DMS53 treated with DMSO at 0.1 percent for 48 hours (cell line): ENCODE data around the gene LDB2.

Source experiments
- DNase-seq: peaks from one replicate; lab custom pipeline; 2025; ENCODE audit not compliant: unreplicated experiment; lab: John Stamatoyannopoulos, UW

Gene LDB2

GRCh38 chr4:16760617-16761363, 137.7 kb downstream of the LDB2 start:
- no peak for DNase-seq

DNA sequence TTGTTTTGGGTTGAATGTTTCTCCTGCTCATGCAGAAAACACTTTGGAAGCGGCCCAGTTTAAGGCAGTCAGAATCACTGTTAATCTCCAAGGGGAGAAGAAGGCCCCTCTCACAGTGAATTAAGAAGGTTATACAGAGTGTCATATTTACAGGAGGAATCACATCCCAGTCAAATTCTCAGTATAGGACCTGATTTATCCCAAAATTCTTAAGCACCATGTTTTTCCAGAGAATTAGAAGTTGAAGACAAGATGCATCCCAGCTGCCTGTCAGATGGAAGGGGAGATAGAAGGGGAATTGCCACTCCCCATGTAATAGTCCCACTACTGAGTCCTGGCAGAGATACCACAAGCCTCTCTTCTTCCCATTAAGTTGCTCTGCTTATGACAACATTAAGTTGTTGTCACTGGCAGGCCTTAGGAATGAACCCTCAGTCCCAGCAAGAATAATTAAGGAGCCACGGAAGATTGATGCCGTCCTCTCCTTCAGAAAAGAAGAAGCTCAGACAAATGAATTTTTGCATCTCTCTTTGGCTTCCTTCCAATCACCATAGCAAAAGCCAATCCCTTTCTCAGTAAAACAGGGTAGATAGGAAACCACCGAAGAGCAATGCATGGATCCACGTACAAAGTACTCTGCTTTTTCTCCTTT, 138.4 kb downstream of the LDB2 start:
- no peak for DNase-seq

GRCh38 chr4:16758816-16759215, 139.6 kb downstream of the LDB2 start:
- DNase-seq = no peak

GRCh38 chr4:16758255-16758654, 140.2 kb downstream of the LDB2 start:
- DNase-seq = no peak

- DNase-seq = no peak
Measured at GRCh38 chr4:16757080-16757521, 141.3 kb downstream of the LDB2 start.

DNA sequence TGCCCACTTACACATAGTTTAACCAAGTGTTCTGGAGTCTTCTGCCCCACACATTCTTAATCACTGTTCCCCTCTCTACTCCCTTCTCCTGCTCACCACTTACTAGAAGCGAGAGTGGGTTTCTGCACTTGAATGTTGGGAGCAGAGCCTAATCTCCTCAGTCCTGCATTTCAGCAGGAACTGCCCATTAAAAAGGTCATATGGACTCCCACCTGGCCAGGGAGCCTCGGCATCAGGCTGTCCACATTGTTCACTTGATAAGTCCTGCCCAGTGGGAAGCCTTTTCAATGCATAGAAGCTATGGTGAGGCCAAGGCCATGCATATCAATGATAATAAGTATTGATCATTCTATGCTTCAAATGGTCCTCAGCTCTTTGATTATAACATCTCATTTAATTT, 144.3 kb downstream of the LDB2 start:
- no peak for DNase-seq

GRCh38 chr4:16752150-16752549, 146.3 kb downstream of the LDB2 start:
- DNase-seq = no peak

DNA sequence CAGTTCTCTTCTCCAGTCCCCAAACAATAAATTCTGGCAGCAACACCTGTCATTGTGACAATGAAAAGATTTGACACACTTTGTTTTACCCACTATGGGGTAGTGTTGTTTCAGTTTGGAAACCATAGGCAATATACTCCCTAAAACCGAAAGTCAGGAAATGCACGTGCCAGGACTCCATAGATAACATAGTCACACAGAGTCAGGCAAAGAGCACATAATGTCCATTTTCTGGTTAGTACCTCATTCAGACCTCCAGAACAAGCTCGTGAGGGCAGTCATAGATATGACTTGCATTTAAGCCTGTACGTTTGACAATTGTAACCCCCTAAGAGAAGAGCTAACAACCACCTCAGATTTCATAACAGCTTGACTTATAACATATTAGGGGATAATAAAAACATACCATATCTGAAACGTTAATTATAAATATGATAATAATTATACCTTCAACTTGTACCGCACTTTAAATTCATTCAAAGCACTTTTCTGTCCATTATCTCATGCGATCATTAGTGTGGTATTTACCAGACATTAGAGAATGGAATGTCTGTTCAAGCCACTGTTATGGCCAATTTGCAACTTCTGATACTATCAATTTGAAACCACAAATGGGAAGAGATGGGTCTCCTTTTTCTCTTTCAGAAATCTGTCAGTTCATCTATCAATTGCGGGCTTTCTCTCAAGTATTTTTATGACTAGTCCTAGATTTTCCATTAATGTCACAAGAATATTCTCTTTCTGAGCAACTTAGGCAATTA, 147.4 kb downstream of the LDB2 start:
- no peak for DNase-seq

DNA sequence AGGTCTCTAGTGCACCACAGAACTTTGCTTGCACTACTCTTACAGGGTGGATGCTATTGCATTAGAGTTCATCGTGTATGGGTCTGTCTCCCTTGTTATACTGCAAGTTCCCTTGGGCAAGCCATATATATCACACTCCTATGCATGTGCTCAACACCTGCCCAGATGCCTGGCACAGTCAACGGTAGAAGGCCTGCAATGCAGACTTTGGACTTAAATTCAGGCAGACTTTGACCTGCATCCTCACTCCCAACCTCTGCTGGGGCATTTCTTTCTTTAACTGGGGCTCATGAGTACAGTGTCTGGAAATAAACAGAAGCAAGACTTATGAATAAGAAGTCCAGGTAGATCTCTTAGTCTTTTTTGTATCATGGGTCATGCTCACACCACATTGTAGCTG, 148.2 kb downstream of the LDB2 start:
- no peak for DNase-seq

DNA sequence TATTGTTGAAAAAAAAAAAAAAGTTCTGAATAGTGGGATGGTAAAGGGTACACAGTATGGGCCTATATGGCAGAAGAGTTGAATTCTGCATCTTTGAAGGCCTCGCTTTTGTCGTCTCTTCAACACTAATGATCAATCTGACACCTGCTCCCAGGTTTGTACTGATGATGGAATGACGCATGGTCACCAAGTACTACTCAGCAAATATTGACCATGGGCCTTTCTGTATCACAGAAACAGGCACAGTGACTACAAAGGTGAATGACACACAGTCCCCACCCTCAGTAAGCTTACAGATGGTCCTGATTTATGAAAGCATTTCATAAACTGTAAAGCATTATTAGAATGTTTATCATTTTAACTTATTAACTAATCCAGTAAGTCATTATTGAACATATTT, 152.6 kb downstream of the LDB2 start:
- DNase-seq = peak; percentile 8

DNA sequence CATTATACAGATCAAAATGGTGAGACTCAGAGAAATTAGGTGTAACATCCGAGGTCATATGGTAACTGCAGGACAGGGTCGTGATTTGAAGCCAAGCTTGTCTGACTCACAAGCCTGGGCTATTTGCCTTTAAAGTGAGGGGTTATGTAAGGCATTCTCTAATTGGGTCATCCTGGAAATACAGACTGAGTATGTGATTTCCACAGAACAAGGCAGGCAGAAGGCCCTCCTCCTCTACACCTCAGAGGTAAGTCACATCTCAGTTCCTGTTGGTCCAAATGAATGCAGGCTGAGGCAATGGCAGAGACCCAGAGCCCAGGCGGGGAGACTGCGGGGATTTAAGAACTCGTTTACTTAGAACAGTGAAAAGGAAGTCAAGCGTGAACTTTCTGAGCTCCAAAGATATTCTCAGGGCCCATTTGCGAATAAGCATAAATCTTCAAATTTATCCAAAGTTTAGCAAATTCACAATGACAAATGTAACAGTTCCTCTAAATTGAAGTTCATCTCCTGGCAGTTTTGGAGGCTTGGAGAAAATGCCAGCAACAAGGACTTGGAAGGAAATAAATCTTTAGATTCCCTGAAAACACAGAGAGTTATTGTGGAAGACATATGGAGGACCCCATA, 153.3 kb downstream of the LDB2 start:
- DNase-seq = no peak

DNA sequence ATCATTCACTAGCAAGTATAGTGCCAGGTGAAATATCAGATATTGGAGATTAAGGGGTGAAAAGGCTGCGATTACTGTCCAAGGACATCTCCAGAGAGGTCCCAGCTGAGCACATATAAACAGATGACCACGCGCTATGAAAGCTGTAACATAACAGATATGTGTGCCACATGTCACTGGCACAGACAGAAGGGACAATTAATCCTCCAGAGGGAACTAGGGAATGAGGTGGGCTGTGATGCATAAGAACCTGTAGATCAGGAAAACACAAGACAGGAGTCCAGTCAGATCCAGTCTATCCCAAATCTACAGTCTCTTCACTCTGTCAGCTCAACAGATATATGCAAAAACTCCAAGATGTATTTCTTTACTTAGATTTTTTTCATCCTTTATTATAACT, 157.2 kb downstream of the LDB2 start:
- DNase-seq = no peak

DNA sequence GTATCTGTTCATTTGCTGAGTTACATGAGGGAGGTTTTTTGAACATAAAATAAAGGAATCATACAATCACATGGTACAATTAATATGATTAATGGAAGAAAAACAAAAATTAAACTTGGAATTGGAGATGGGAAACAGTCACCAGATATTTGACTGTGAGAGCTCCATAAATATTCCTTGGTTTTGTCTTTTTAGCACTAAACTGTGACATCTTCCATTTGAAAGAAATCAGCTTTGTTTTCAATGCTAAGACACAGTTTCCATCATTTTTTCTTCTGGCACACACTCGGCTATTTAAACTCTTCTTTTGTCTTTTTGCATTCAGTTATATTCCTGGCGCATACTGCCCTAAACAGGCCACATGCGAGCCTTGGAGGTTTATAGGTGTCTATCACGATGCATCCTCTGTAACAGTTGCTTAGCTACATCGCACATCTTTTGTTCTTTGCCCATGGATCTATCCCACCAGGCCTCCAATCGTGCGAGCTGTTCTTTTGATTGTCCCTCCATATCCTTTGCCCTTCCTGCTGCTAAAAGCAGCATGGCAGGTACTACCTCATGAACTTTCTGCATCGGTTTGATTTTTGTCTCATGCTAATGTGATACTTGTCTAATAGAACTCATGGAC, 158.3 kb downstream of the LDB2 start:
- no peak for DNase-seq

DNA sequence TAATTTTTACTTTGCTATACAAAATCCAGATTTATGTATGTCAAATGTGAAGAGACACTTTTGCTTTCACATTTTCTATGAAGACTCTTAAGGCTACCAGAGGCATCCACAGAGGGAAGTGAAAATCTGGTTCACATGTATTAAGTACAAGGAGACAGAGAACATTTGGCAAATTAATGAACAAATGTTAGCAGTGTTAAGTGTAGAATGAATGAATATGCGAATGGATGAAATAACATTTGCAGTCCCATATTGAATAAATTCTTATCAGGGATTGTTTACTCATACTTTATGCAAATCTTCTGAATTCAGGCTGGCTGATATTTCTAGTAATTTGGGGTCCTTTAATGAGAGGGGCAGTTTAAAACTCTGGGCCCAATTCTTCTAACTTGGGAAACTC, 159.9 kb downstream of the LDB2 start:
- DNase-seq = no peak

- DNase-seq = no peak
Measured at GRCh38 chr4:16733509-16733908, 164.9 kb downstream of the LDB2 start.

- DNase-seq = no peak
Measured at GRCh38 chr4:16732741-16733140, 165.7 kb downstream of the LDB2 start.

GRCh38 chr4:16731776-16732380, 166.6 kb downstream of the LDB2 start:
- DNase-seq = no peak

- no peak for DNase-seq
Measured at GRCh38 chr4:16730522-16731205, 167.8 kb downstream of the LDB2 start.

- no peak for DNase-seq
Measured at GRCh38 chr4:16729336-16729735, 169.1 kb downstream of the LDB2 start.

DNA sequence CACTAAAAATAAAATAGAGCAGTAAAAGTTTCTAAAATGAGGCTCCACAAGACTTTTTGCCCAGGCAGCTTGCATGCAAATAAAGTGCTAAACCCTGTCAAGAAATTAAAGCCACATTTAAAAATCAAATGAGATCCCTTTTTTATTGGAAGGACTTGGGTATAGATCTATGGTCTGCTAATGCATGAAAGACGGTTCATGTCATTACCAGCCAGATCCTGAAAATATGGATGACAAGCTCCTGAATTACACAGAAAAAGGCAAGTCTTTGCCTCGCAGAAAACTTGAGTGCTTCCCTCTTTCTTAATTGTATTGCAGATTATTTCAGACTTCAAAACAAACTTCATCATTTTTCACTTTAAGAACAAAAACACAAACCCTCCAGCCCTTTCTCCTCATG, 169.6 kb downstream of the LDB2 start:
- DNase-seq = no peak
